OCI-M1 (cell line): Measurements from ENCODE around the gene KISS1R.
"Not testable (repeated sequence)": the region's sequence is repeated elsewhere in the genome, so short reads cannot be mapped to it uniquely, and the experiment has no call there.

Source experiments
- DNase-seq: peaks from one replicate; lab custom pipeline; 2025; lab: John Stamatoyannopoulos, UW

The KISS1R gene

DNA sequence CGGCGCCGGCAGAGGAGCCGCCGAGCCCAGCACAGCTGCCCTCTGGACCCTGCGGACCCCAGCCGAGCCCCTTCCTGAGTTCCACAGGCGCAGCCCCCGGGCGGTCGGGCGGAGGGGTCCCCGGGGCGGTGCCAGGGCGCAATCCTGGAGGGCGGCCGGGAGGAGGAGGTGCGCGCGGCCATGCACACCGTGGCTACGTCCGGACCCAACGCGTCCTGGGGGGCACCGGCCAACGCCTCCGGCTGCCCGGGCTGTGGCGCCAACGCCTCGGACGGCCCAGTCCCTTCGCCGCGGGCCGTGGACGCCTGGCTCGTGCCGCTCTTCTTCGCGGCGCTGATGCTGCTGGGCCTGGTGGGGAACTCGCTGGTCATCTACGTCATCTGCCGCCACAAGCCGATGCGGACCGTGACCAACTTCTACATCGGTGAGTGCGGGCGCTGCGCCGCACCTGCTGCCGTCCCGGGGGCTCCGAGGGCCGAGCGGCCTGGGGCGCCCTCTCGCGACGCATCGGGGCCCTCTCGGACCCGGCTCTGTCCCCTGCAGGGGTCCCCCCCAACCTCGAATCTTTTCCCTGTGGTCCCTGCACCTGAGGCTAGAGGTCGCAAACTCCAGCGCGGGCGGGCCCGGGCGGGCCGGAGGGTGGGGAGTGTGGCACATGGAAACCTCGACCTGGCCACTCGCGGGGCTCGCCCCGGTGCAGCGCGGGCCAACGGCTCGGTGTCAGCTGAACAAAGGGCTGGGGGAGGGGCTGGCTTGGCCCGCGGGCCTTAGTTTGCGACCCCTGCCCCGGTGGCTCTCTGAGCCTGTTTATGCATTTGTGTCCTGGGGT is at the start of gene KISS1R:
KISS1R (plus strand) TSS at position 11 of the 829 bp plus-strand sequence; CDS start at position 181, 170 bp downstream.
- DNase-seq, result peak; percentile 57

DNA sequence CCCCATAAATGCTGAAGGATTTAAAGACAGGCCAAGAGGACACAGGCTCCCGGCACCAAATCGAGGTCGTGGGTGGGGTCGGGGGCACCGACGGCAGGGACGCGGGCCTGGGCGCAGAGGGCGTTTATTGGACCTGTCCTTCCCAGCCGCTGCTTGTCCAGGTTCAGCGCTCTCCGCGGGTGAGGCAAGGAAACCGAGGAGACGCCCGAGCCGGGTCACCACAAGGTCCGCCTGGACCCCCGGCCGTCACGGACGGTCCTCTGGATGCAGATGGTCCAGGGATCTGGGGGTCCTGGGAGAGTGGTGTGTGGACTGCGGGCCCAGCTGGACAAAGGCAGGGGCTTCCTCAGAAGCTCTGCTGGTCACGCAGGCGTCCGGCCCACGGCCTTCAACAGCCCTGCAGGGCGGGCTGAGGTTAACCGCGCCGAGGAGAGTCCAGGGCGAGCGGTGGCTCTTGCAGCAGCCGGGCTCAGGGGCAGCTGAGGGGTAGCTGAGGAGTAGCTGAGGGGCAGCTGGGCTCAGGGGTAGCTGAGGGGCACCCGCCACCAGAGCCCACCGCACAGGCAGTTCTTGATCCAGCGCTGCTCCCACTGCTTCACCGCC is 49.2 kb upstream of the KISS1R start:
- DNase-seq, result no peak

- no peak for DNase-seq
These were observed 48.5 kb upstream of the KISS1R start for GRCh38 chr19:868458-869244.

GRCh38 chr19:869245-870177 is 47.6 kb upstream of the KISS1R start:
- DNase-seq, result no peak

DNA sequence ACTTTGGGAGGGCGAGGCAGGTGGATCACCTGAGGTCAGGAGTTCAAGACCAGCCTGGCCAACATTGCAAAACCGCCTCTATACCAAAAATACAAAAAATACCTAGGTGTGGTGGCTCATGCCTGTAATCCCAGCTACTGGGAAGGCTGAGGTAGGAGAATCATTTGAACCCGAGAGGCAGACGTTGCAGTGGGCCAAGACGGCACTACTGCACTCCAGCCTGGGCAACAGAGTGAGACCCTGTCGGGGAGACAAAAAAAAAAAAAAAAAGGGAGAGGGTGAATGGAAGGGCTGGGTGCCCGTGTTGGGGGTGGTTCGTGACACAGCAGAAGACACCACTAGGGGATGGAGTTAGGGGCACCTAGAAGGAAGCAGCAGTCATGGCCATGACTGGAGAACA is 46.8 kb upstream of the KISS1R start:
- no peak for DNase-seq

GRCh38 chr19:870963-871401 is 46.2 kb upstream of the KISS1R start:
- DNase-seq, result no peak

DNA sequence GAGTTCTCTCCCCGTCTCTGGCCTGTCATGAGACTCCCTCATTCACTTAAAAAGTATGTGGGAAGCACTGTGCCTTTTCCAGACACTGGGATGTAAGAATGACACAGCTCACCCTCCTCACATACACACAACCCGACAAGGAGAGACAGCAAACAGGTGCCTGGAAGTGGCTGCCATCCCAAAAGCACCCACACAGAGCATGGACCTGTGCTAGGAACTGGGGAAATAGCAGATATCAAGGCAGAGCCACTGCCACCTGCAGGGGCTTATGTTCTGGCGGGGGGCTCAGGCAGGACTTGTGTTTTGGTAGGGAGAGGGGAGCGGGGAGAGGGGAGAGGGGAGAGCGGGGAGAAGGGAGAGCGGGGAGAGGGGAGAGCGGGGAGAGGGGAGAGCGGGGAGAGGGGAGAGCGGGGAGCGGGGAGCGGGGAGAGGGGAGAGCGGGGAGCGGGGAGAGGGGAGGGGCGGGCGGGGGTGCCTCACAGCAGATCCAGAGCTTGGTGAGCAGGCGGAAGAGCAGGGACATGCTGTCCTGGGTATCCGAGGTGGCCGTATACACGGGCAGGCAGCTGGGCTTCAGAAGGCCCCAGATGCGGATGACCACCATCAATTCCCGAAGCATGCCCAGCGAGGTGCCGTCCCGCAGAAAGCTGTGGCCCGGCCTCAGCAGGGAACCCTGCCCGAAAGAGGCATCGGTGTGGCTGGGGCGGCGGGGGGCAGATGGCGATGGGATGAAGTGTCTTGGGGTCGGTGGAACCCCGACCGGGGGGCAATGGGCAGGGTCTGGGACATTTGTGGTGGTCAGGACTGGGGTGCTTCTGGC is 45.5 kb upstream of the KISS1R start:
- DNase-seq, result no peak

GRCh38 chr19:872266-872951 is 44.7 kb upstream of the KISS1R start:
- peak; percentile 92 for DNase-seq

GRCh38 chr19:873084-873483 is 44.0 kb upstream of the KISS1R start:
- DNase-seq, result peak; percentile 71

GRCh38 chr19:873561-874041 is 43.5 kb upstream of the KISS1R start:
- DNase-seq, result no peak

- DNase-seq, result no peak
These were observed 41.8 kb upstream of the KISS1R start for GRCh38 chr19:875265-875879.

GRCh38 chr19:876089-876488 is 41.0 kb upstream of the KISS1R start:
- DNase-seq, result no peak

GRCh38 chr19:876780-877314 is 40.3 kb upstream of the KISS1R start:
- no peak for DNase-seq

DNA sequence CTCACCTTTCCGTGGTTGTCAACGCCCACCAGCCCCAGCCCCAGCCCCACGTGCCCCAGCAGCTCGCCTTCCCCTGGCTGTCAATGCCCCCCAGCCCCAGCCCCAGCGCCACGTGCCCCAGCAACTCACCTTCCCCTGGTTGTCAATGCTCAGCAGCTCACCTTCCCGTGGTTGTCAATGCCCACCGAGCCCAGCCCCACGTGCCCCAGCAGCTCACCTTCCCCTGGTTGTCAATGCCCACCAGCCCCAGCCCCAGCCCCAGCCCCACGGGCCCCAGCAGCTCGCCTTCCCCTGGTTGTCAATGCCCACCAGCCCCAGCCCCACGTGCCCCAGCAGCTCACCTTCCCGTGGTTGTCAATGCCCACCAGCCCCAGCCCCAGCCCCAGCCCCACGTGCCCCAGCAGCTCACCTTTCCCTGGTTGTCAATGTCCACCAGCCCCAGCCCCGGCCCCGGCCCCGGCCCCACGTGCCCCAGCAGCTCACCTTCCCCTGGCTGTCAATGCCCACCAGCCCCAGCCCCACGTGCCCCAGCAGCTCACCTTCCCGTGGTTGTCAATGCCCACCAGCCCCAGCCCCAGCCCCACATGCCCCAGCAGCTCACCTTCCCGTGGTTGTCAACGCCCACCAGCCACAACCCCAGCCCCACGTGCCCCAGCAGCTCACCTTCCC is 39.0 kb upstream of the KISS1R start:
- DNase-seq, result not testable (repeated sequence)

- not testable (repeated sequence) for DNase-seq
These were observed 38.2 kb upstream of the KISS1R start for GRCh38 chr19:878751-879561.

DNA sequence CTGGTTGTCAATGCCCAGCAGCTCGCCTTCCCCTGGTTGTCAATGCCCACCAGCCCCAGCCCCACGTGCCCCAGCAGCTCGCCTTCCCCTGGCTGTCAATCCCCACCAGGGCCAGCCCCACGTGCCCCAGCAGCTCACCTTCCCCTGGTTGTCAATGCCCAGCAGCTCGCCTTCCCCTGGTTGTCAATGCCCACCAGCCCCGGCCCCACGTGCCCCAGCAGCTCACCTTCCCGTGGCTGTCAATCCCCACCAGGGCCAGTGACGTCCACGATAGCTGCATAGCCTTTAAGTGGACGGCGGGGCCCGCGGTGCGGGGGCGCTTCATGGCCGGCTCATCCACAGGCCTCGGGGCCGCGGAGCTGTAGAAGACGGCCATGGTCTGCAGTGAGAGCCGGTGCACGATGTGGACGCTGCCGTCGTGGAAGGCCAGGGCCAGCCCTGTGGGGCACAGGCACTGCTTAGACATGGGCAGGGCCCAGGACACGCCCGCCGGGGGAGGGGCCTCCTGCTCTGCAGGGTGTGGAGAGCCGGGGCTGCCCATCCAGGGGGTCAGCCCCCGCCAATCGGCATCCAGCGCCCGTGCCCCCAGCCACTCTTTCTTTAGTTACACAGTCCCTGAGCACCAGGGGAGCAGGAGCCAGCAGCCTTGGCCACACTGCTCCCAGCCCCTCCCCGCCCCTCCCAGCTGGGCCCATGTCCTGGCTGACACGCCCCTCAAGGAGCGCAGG is 37.3 kb upstream of the KISS1R start:
- DNase-seq, result no peak
